ENCODE results near the gene PPP2R5E. TPM values are rescaled to one million over a fixed set of nuclear protein-coding genes. Genes with fewer than 3 reads are reported as not detected.

Gene PPP2R5E
- total RNA-seq, 1 donor from 2014 or later: 50.8 TPM

- Mint-ChIP-seq H3K27ac (no peak overlapping the region), H3K9me3 (no peaks in the 10 kb centered on the region), H3K4me1 (ENCODE audit: unreplicated experiment) (no peaks in the 10 kb centered on the region), H3K27me3 (no peaks in the 10 kb centered on the region), H3K4me3 (no peak overlapping the region), H3K36me3 (no peaks in the 10 kb centered on the region)
- no peak for DNase-seq (ENCODE audit: extremely low spot score, unreplicated experiment)
- TF ChIP-seq CTCF (conservative IDR thresholded peaks at IDR 0.05): no peak
Measured at GRCh38 chr14:63328787-63329737, 214.1 kb downstream of the PPP2R5E start.

GRCh38 chr14:63326840-63327239, 216.3 kb downstream of the PPP2R5E start:
- no peak for DNase-seq (ENCODE audit: extremely low spot score, unreplicated experiment)
- Mint-ChIP-seq H3K4me1 (ENCODE audit: unreplicated experiment) (no peaks in the 10 kb centered on the region), H3K27ac (no peak overlapping the region), H3K27me3 (no peaks in the 10 kb centered on the region), H3K4me3 (no peak overlapping the region), H3K9me3 (no peaks in the 10 kb centered on the region), H3K36me3 (no peaks in the 10 kb centered on the region)
- no peak for TF ChIP-seq CTCF (conservative IDR thresholded peaks at IDR 0.05)

DNA sequence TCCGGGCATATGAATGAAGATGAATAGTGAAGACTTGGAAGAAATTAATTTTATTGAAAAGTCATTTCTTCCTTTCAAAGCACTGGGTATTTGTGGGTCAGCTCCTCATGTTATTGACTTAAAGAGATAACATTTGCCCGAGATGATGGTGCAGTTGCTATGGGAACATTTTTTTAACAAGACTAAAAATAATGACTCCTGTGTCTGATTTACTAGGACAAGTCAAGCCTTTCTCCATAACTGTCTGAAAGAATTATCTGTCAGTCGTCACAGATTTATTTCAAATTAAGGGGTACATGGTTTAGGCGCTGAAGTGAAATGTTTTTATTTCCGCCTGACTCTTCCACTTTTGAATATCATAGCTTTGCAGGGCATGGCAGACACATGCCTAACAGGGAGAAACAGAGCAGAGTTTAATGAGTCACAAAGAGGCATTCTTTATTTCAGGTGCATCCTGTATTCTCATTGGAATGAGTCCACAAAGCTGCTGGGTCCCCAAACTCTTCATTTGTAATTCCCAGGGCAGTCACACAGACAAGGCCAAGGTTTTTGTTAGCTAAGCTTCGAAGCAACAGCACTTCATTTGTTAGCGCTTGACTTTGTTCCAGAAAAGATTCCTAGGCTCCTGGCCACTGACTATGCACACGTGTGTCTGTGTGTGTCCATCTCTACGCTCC, 220.1 kb downstream of the PPP2R5E start:
- Mint-ChIP-seq H3K27ac (no peak overlapping the region), H3K36me3 (no peaks in the 10 kb centered on the region), H3K27me3 (no peaks in the 10 kb centered on the region), H3K4me1 (ENCODE audit: unreplicated experiment) (no peaks in the 10 kb centered on the region), H3K9me3 (no peaks in the 10 kb centered on the region), H3K4me3 (no peak overlapping the region)
- TF ChIP-seq CTCF (conservative IDR thresholded peaks at IDR 0.05): no peak
- no peak for DNase-seq (ENCODE audit: extremely low spot score, unreplicated experiment)

DNA sequence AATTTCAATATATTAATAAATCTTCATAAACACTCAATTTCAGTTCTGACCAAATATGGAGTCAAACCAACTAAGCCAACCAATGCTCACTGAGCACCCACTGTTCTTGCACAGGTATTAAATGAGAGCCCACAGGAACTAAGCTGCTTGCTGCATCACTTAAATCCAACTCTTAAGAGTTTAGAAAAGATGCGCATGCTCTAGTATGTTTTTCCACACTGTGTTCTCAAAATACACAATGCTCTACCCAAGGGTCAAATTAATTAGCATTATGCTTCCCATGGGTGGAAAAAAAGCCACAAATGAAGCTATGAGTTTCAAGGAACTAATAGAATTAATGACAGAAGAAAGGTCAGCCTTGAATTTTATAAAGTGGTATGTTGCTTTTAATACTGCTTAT, 220.7 kb downstream of the PPP2R5E start:
- TF ChIP-seq CTCF (conservative IDR thresholded peaks at IDR 0.05): no peak
- no peak for DNase-seq (ENCODE audit: extremely low spot score, unreplicated experiment)
- Mint-ChIP-seq H3K9me3 (no peaks in the 10 kb centered on the region), H3K27ac (no peak overlapping the region), H3K4me1 (ENCODE audit: unreplicated experiment) (no peaks in the 10 kb centered on the region), H3K36me3 (no peaks in the 10 kb centered on the region), H3K4me3 (no peak overlapping the region), H3K27me3 (no peaks in the 10 kb centered on the region)

Other genes with a start within 250 kb of the PPP2R5E start
- not detected in 2 replicates for gene GPHB5, start 224.4 kb downstream of the PPP2R5E start, total RNA-seq (ENCODE audit: low replicate concordance)
- gene WDR89, start 98.5 kb upstream of the PPP2R5E start, total RNA-seq (ENCODE audit: low replicate concordance): 13.3 and 17.1 TPM in 2 replicates
- 8.2 and 8.7 TPM in 2 replicates for gene SGPP1, start 184.7 kb upstream of the PPP2R5E start, total RNA-seq (ENCODE audit: low replicate concordance)

Measured in type B pancreatic cell (in vitro differentiated cells).